T47D (cell line): ENCODE measurements around the gene CALCOCO1.

Source experiments
- DNase-seq, 2 experiments: peaks; one replicate each; pipeline versions ENCODE4 v3.0.0 to v3.0.0-alpha.2; 2011 to 2012; ENCODE audit warnings: low read depth in 1 of 2, low spot score in 1 of 2
- JUND ChIP-seq: IDR thresholded peaks from 2 replicates; pipeline ENCODE4 v1.6.1; 2012; ENCODE audit warnings: low read depth
- in situ Hi-C: cut with HindIII; loops from 2 replicates; pipeline ENCODE4 v1.10.0; 2016; ENCODE audit warnings: low sequenced_read_pairs, low pct_unique_long_range_greater_than_20kb

Gene CALCOCO1

DNA sequence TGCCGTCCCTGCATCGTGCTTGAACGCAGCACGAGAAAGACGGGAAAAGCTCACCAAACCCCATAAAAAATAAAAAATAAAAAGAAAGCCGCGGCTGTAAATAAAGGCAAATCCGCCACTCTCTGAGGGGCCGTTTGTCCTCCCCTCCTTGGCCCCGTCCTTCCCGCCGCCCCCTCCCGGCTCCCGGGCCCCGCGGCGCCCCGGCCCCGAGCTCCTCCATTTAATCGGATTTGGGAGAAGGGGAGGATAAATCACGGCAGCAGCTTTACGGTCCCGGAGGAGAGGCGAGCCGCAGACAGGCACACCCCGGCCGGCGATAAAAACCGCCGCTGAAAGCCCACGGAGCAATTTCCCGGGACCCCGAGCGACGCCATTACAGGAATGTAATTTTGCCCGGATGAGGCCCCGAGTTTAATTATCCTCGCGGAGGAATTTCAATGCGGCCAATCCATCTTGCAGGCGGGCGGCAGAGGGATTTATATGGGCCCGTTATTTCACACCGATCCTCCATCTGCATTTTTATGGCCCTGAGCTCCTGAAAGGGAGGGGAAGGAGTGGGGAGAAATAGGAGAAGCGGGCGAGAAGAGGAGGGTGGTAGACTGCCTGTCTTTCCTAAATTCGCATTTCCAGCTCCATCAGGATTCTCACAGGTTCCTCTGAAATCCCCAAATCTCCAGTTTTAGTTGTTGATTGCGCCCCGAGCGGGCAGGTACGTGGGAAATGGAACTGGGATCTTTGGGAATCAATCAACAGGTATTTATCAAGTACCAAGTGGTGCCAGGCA, 50.0 kb downstream of the CALCOCO1 start:
- TF ChIP-seq JUND, result no peak
- DNase-seq, result no peak
- in situ Hi-C loops, result no loop called here

DNA sequence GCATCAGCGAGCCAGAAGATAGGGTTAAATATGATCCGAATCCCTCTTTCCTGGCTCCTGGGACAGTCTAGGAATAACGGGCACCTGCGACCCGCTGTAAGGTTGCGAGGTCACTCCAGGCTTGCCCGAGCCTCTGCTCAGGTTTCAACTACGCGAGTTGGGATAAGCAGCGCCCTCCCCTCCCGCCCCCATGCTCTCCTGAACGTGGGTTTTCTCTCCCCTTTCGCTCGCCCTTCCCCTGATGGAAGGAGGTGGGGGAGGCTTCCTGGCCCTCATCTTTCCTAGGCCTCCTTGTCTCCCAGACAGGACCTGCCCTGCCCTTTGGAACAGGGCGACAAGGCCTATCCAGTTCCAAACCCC, 50.6 kb downstream of the CALCOCO1 start:
- TF ChIP-seq JUND, result no peak
- DNase-seq, result no peak
- in situ Hi-C loops, result no loop called here

DNA sequence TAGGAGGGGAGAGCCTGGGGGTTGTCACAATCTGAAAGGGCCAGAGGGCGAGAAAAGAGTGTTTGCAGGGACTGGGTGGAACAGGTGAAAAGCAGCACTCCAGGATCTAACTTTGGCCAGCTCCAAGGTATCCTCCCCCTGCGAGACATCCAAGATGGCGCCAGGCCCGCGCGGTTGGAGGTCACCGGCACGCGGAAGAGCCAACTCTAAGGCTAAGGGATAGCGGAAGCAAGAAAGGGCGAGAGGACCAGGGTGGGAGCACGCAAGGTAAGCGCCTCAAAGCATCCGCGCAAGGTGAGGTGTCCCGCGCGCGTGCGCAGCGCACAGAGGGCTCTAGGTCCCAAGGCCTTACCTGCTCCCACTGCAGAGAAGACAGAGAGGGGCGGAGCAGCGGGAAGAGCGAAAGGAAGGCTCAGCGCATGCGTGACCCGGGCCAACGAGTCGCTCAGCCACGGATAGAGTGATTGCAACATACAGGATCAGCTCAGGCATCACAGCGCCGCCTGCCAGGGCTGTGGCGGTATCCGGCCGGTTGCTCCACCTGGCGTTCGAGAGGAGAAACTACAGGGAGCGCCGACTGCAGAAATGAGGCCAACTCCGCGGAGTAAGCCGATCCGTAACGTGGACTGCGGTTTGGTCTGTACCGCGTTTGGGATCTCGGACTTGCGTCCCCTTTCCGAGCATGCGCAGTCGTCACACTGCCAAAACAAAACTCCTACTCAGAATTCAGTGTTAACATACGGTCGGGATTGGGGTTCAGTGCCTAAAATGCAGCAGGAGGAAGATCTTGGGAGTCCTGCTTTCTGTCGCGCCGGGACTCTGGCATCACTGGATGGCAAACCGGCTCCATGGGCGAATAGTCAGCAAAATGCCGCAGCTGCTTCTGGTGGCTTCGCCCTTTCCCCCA, 51.3 kb downstream of the CALCOCO1 start, which contains the start of gene ATP5MC2:
TSS of gene ATP5MC2 (minus strand) at position 383 of the 907 bp plus-strand sequence. CDS start 3,469 bp downstream, outside the sequence.
- no peak for TF ChIP-seq JUND
- in situ Hi-C loops, result no loop called here
- peak; percentile 95 to 99 for DNase-seq

DNA sequence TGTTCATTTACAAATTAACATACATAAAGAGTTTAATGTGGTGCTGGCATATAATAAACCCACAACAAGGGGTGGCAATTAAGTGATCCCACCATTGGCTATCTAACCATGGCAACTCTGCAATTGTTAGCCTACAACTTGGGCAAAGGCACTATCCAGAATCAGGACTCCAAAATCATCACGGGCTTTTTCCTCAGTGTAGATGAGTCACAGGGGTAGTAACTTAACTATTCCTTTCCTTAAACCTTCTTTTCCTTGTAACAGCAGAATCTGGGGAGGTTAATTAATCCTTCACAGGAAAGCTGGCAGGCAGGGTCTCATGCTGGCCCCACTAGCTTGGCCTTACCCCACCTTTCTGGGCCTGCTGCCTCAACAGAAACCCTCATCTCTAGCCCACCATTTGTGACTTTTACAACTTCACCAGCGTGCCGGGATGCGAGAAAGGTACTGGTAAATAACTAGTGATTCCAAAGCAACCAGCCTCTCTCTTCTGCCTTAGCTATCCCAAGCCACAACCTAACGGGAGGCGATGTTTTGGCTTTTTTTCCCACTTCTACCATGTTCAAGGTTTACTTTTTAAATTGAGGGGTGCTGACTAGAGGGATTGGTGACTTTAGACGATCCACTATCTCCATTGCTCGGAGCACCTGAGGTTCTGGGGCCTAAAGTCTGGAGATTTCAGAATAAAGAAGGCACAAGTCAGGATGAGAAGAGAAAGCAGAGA, 52.1 kb downstream of the CALCOCO1 start:
- in situ Hi-C loops, result no loop called here
- TF ChIP-seq JUND, result no peak
- no peak for DNase-seq

DNA sequence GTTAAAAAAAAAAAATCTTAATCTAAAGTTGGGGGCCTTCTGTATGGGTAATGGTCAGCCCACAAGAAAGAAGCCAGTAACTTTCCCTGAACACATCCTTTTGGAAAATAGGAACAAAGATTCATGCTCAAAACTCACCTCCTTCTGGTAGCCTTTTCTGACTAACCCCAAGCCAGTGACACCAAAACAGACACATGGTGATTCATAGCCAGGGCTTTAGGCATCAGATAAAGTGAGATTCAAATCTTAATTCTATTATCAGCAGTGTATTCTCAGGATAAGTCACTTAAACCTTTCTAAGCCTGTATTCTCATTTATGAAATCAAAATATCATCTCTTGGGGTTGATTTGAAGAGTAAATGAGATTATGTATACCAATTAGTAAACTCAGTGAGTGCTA, 56.3 kb downstream of the CALCOCO1 start:
- in situ Hi-C loops, result no loop called here
- DNase-seq, result no peak
- TF ChIP-seq JUND, result no peak

DNA sequence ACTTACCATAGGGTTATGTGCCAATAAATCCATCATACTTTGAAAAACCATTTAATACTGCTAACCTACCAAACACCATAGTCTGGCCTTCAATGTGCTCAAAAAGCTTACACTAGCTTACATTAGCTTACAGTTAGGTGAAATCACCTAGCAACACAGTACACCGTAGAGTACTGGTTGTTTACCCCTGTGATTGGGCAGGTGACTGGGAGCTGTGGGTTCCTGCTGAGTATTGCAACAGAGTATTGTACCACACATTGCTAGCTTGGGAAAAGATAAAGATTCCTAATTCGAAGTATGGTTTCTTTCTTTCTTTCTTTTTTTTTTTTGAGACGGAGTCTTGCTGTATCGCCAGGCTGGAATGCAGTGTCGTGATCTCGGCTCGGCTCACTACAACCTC, 56.9 kb downstream of the CALCOCO1 start:
- in situ Hi-C loops, result no loop called here

DNA sequence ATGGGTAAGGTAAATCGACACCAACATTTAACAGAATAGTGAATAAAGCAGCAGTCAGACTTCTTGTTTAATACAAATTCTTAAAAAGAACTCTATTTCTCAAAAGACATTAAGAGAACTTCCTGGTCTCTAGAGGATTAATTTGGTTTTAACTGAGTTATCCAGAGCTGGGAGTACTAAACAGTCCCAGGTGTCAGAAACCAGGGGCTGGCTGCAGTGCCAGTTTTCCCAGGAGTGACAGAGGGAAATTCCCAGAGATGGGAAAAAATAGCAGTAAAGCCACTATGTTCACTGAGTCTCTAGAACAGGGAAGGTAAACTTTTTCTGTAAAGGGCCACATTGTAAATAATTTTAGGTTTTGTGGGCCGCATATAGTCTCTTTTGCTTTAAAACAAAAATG, 60.2 kb downstream of the CALCOCO1 start:
- in situ Hi-C loops, result no loop called here
- DNase-seq, result no peak
- TF ChIP-seq JUND, result no peak

More for the DNA sequence above, 56.9 kb downstream of the CALCOCO1 start:
- no peak for TF ChIP-seq JUND
- no peak for DNase-seq

DNA sequence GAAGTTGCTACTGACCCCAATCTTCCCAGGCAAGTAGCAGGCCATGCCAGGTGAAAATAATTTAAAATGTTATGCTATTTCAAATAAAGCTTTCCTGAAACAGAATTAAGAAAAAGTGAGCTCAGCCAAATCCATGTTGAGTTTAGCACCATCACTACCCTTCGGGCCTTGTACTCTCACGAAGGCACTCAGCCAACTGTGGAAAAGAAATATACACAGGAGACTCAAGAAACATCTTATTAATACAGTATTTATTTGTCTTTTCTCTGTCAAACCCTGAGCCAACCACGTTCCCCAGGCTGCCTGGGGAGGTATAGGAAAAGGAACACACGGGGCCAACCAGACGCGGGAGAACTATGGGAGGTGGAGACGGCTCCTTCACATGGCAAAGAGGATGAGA, 62.3 kb downstream of the CALCOCO1 start:
- no peak for DNase-seq
- TF ChIP-seq JUND, result no peak
- in situ Hi-C loops, result no loop called here

DNA sequence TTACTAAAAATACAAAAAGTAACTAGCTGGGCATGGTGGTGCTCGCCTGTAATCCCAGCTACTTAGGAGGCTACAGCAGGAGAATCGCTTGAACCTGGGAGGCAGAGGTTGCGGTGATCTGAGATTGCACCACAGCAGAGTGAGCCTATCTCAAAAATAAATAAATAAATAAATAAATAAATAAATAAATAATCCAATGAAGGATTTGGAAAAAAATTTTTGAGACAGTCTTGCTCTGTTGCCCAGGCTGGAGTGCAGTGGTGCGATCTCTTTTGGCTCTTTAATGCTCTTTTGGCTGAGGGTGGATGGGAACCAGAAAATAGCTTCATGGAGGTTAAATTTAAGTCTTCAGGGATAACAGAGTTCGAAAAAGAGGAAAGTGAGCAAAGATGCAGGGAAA, 63.1 kb downstream of the CALCOCO1 start:
- no peak for TF ChIP-seq JUND
- in situ Hi-C loops, result no loop called here
- DNase-seq, result no peak

DNA sequence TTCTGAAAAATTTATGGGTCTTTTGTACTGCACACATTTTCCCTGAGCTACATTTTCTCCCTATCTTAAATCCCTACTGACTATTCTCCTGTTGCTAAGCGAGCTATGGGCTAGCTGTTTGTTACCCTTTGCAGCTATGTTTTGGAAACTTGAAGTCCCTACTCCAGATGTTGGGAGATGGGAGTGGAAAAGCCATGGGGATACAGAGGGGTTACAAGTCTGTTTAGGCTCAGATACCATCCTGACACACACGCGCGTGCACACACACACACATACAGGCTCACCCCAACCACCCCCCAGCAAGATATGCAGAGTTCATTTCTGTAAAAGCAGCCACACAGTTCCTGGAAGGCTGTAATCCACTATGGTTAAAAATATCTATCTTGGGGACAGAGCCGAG, 67.2 kb downstream of the CALCOCO1 start:
- no peak for DNase-seq
- TF ChIP-seq JUND, result no peak
- in situ Hi-C loops, result no loop called here

DNA sequence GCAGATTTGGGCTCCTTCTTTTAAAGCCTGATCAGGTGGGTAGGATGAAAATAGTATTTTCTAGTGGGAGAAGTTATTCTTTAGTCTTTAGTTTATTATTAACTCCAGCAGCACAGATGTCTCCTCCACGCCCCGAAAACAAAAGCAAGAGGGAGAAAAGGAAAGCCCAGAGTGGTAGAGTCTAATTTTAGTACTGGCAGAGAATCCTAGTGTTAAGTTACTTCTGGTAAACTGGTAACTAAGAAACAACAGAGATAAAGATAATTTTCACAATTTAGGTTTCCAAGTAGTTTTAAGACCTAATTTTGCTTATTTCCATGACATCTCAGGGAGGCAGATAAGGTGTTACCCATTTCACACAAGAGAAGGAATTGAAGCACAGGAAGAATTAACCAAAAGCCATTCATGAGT, 67.7 kb downstream of the CALCOCO1 start:
- no peak for DNase-seq
- TF ChIP-seq JUND, result no peak
- in situ Hi-C loops, result no loop called here

DNA sequence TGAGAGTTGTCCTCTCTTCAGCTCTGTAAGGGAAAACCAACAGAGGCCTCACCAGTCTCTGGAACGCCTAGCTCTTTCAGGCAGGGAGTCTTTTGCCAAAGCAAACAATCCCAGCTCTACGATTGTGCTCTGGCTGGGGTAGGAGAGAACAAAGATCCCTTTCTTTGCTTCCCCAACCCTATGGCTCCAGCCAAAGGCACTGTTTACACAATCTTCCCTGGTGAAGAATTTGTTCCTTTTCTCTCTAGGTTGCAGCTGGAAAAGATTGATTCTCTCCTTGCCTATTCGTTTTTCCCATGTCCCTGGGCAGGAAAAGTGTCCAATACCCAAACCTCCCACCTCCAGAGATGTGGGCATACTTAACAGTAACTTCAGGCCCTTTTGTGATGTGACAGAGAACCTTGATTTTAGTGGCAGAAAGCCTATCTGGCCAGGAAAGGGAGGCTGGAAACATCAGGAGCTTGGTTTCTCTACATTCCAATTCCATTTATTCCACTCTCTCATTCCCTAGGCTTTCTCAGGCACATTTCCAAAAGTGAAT, 68.2 kb downstream of the CALCOCO1 start:
- TF ChIP-seq JUND, result no peak
- DNase-seq, result peak; percentile 28 to 92
- in situ Hi-C loops, result no loop called here
